Muscle of leg (tissue), 11 donors: ENCODE data around the gene AVPI1. TPM values are rescaled to one million over a fixed set of nuclear protein-coding genes. Genes with fewer than 3 reads are reported as not detected.

Experiments
- DNase-seq: peaks from one replicate; pipeline ENCODE4 v3.0.0; 2013
- H3K27ac ChIP-seq: one replicate; pipeline ENCODE4 v1.5.1; 2013; ENCODE audit warnings: mild to moderate bottlenecking, low read length, control low read depth
- H3K27me3 ChIP-seq: one replicate; pipeline ENCODE4 v1.6.1; 2013; ENCODE audit warnings: low read length; ENCODE audit not compliant: control insufficient read depth, insufficient read depth
- H3K36me3 ChIP-seq: one replicate; pipeline ENCODE4 v1.6.1; 2013; ENCODE audit warnings: low read length; ENCODE audit not compliant: control insufficient read depth, insufficient read depth
- H3K4me1 ChIP-seq: one replicate; pipeline ENCODE4 v1.6.1; 2013; ENCODE audit warnings: low read length; ENCODE audit not compliant: control insufficient read depth, insufficient read depth
- H3K4me3 ChIP-seq: one replicate; pipeline ENCODE4 v1.5.1; 2013; ENCODE audit warnings: low read length, control low read depth
- H3K9me3 ChIP-seq: replicated peaks from 2 replicates; pipeline ENCODE4 v1.6.1; 2013; ENCODE audit warnings: low read depth, low read length; ENCODE audit not compliant: control insufficient read depth
- WGBS: methylation state at CpG from one replicate; pipeline ENCODE4 v1.1.5; 2013; ENCODE audit warnings: missing lambda C conversion rate; ENCODE audit not compliant: insufficient coverage; 5-methylcytosine and 5-hydroxymethylcytosine counted together
- polyA plus RNA-seq, 8 donors: library from polyadenylated mRNA; unstranded; fragments of 120-200 nt; gene quantifications; one replicate each; pipeline versions ENCODE4 v1.2.1 to v1.2.3, GENCODE V29; 2013; ENCODE audit warnings: inconsistent platforms in 1 of 8, low replicate concordance in 1 of 8; ENCODE audit not compliant: insufficient read length in 8 of 8, insufficient read depth in 1 of 8
- total RNA-seq: library from RNA; stranded (reverse); fragments of 120-200 nt; gene quantifications from one replicate; pipeline ENCODE4 v1.2.4, GENCODE V29; 2013

AVPI1 gene
- total and polyA plus RNA-seq, 9 donors: 3.2 to 10.2 (median 6.0) TPM

DNA sequence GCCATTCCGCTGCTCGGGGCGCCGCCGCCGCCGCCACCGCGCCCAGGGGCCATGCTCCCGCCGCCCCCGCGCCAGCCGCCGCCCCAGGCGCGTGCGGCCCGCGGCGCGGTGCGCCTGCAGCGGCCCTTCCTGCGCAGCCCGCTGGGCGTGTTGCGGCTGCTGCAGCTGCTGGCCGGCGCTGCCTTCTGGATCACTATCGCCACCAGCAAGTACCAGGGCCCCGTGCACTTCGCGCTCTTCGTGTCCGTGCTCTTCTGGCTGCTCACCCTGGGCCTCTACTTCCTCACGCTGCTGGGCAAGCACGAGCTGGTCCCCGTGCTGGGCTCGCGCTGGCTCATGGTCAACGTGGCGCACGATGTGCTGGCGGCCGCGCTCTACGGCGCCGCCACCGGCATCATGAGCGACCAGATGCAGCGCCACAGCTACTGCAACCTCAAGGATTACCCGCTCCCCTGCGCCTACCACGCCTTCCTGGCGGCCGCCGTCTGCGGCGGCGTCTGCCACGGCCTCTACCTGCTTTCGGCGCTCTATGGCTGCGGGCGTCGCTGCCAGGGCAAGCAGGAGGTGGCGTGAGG is 26.9 kb upstream of the AVPI1 start:
- Histone ChIP-seq H3K27ac (peak overlapping the region; percentile 89), H3K4me1 (peaks cover 47% of the 10 kb centered on the region), H3K27me3 (no peaks in the 10 kb centered on the region), H3K9me3 (no peaks in the 10 kb centered on the region), H3K4me3 (peak overlapping the region; percentile 67), H3K36me3 (peaks cover 28% of the 10 kb centered on the region)
- under 1% methylated on average over 69 of the region's 69 CpGs for WGBS
- peak; percentile 84 for DNase-seq

DNA sequence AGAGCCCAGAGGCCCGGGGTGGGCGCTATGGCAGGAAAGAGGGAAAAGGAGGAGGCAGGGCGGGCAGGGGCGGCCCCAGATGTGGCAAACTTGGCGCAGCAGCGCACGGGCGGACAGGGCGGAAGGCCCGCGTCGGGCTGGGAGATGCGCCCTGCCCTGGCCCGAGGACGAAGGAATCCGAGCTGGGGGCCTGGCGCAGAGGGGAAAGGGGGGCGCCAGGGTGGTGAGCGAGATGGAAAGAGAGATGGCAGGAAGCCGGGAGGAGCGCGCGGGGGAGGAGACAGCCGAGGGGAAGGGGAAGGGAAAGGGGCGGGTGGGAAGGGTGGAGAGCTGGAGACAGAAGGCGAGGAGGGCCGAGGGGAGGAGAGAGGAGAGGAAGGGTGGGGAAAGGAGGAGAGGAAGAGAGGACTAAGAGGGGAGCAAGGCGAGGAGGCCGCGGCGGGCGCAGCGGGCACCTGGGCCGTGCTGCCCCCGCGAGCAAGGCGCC is 26.3 kb upstream of the AVPI1 start, which contains the start of gene MARVELD1:
Gene MARVELD1, plus strand, starts transcription at position 392 of the 487 bp plus-strand sequence. CDS start 147 bp downstream, outside the sequence.
- WGBS: under 1% methylated on average over 36 of the region's 37 CpGs
- peaks cover 23% of the 10 kb centered on the region for H3K36me3 ChIP-seq
- H3K9me3 ChIP-seq: no peaks in the 10 kb centered on the region
- DNase-seq: peak; percentile 96
- H3K4me3 ChIP-seq: peak within 1 kb of the TSS; percentile 67
- no peaks in the 10 kb centered on the region for H3K27me3 ChIP-seq
- peaks cover 43% of the 10 kb centered on the region for H3K4me1 ChIP-seq
- H3K27ac ChIP-seq: peak within 1 kb of the TSS; percentile 89

DNA sequence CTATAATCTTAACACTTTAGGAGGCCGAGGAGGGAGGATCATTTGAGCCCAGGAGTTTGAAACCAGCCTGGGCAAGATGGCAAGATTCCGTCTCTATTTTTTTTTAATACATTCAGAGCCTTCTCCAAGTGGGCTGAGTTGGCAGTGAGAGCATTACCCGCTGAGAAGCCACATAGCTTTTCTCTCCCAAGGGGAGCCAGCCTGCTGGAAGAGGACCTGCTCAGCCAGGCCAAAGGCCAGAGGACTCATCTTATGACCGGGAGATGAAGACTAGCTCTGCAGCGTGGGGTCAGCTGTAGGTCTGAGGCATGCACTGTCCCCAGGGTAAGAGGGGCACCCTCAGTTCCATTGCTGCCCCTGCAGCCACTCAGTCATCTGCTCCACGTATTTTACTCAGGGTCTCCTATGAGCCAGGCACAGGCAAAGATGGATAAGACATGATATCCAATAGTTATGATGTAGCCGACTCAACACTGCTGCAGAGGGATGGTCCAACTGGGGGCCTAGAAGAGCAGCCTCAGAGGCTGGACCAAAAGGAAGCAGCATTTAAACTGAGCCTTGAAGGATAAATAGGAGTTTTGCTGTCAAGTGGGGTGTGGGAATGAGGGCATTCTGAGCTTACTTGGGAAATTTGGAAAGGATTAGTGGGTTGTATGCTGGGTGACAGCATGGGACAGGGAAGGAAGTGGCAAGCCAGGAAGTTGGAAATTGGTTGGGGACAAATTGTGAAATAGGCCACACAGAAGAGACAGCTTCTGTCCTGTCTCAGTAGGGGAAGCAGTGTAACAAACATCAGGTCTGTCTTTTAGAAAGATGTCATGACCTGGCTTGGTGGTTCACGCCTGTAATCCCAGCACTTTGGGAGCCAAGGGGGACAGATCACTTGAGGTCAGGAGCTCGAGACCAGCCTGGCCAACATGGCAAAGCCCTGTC is 24.9 kb upstream of the AVPI1 start:
- Histone ChIP-seq H3K27me3 (no peaks in the 10 kb centered on the region), H3K4me1 (peaks cover 34% of the 10 kb centered on the region), H3K36me3 (peaks cover 9% of the 10 kb centered on the region), H3K4me3 (no peak overlapping the region), H3K9me3 (no peaks in the 10 kb centered on the region), H3K27ac (no peak overlapping the region)
- 65% methylated on average over 6 of the region's 9 CpGs for WGBS
- DNase-seq: no peak

DNA sequence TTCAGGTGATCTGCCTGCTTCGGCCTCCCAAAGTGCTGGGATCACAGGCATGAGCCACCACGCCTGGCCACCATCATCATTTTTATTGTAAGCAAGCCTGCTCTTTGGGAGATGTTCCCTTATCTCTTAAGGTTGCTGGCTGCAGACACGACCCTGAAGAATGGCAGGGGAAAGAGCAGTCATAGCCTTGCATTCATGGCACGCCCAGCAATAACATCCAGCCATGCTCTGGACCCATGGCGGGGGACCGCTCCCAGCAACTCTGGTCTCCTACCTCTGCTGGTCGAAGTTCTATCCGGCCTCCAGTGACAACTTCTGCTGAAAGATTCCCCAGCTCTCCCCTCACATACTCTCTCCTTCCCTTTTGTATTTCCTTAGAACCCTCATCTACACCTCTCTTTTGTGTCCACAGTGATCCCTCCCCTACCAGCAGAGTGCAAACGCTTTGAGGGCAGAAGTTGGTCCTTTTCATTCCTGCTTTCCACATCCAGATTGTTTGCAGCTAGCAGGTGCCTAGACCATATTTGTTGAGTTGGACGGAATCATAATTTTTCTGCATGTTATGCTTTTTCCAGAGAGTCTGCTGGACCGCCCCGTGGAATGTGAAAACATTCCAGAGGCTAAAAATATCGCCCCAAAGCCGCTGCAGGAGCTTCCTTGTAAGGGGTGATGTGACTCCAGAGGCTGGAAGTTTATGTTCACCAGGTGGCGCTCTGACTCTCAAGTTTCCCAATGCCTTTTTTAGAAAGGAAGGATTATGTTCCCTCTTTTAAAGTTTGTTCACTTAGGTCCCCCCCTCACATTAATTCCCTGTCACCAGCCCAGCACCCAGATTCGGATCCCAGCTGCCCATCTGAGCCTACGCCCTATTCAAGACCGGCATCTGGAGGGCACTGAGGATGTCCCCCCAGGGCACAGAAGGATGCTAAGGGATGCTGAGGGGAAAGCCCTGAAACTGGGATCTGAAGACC is 22.2 kb upstream of the AVPI1 start:
- WGBS: 43% methylated on average over 11 of the region's 18 CpGs

DNA sequence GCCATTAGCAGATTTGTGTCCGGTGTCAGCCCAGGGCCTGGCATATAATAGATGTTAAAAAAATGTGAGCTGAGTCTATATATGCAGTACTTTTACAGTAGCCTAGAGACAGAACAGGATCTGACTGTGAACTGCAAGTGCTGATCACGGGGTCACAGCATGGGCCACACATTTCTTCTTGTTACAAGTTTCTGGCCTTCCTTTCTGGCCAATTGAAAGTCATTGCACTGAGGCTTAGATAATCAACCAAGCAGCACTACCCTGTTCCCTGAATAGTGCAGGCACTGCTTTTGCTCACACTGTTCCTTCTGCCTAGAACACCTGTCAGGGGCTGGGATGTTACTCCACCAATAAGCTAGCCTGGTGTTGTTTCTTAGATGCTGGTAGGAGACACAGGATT is 21.1 kb upstream of the AVPI1 start:
- WGBS: 45% methylated on average over 2 of the region's 2 CpGs
- H3K27ac ChIP-seq: no peak overlapping the region
- H3K4me1 ChIP-seq: peaks cover 19% of the 10 kb centered on the region
- H3K4me3 ChIP-seq: no peak overlapping the region
- DNase-seq: peak; percentile 31
- H3K36me3 ChIP-seq: no peaks in the 10 kb centered on the region
- H3K9me3 ChIP-seq: no peaks in the 10 kb centered on the region
- H3K27me3 ChIP-seq: no peaks in the 10 kb centered on the region

More for the DNA sequence above, 22.2 kb upstream of the AVPI1 start:
- H3K4me3 ChIP-seq: no peak overlapping the region
- no peaks in the 10 kb centered on the region for H3K27me3 ChIP-seq
- H3K9me3 ChIP-seq: no peaks in the 10 kb centered on the region
- H3K4me1 ChIP-seq: peaks cover 21% of the 10 kb centered on the region
- H3K27ac ChIP-seq: peak overlapping the region; percentile 42
- no peaks in the 10 kb centered on the region for H3K36me3 ChIP-seq
- peak; percentile 96 for DNase-seq

DNA sequence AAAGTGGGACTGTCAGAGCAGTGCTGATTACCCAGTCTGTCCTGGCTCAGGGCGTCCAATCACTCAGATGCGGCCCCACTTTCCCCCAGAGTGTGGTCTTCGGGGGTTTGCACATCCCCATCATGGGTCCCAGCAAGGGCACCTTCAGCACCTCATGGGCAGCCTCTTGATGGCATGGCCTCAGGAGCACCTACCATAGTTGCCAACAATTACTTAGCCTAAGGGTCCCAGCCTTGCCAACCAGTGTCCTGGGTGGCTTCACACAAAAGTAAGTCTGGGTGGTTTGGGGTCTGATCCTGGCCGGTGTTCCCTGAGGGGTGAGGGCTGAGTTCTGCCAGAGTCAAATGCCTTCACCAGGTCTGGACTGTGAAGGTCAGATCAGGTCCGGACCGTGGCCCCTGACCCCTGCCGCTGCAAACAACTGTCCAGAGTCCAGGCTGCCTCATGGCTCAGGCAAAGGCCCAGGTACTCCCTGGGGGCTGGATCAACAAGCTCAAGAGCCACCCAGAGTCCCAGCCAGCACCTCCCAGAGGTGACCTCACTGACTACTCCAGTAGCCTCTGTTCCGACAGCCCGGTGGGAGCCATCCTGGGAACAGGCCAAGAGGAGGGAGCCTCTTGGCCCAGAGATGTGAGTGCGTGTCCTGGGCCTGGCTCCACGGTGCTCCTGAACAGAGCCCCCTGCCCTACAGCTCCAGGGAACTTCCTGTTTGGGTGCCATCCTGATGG is 20.3 kb upstream of the AVPI1 start:
- no peak for DNase-seq
- H3K36me3 ChIP-seq: no peaks in the 10 kb centered on the region
- peaks cover 14% of the 10 kb centered on the region for H3K4me1 ChIP-seq
- no peaks in the 10 kb centered on the region for H3K9me3 ChIP-seq
- H3K27ac ChIP-seq: no peak overlapping the region
- H3K4me3 ChIP-seq: no peak overlapping the region
- WGBS: 81% methylated on average over 8 of the region's 11 CpGs
- no peaks in the 10 kb centered on the region for H3K27me3 ChIP-seq

DNA sequence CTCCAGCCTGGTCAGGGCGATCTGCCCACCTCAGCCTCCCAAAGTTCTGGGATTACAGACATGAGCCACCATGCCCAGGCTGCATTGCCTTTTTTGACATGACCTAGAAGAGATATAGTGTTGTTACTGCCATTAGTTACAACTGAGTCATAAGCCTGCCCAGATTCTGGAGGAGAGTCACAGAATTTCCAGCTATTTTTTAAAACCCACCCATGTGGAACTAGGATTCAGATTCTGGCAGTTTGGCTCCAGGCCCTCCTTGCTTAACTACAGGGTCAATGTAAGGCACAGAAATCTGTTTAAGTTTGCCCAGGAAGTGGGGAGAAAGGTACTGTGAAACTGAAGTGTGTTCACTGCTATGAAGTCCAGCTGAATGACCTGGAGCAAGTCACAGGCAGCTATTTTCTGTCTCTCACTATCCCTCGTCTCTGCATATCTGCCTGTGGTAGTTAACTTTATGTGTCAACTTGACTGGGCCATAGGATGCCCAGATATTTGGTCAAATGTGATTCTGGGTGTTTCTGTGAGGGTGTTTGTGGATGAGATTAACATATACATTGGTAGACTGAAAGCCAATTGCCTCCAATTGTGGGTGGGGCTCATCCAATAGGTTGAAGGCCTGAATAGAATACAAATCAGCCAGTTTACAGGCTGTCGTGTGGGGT is 18.1 kb upstream of the AVPI1 start:
- no peaks in the 10 kb centered on the region for H3K27me3 ChIP-seq
- DNase-seq: no peak
- no peaks in the 10 kb centered on the region for H3K9me3 ChIP-seq
- no CpG with 5 or more reads among the region's 3 CpGs for WGBS
- no peak overlapping the region for H3K27ac ChIP-seq
- H3K36me3 ChIP-seq: no peaks in the 10 kb centered on the region
- H3K4me3 ChIP-seq: no peak overlapping the region
- H3K4me1 ChIP-seq: peaks cover 11% of the 10 kb centered on the region

DNA sequence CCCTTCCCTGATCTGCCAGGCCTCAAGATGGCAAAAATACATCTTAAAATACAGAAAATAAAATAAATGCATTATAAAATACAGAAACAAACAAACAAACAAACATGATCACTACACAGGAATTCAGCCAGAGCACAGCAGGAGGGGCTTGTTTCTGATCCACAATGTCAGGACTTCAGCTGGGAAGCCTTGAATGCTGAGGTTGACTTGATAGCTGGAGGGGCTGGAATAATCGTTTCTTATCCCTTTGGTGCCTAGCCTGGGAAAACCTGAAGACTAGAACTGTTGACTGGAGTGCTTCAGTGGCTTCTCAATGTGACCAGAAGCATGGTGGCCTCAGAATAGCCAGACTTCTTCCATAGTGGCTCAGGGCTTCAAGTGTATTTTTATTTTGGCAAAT is 17.3 kb upstream of the AVPI1 start:
- DNase-seq: no peak
- Histone ChIP-seq H3K9me3 (no peaks in the 10 kb centered on the region), H3K27me3 (no peaks in the 10 kb centered on the region), H3K27ac (no peak overlapping the region), H3K4me1 (peaks cover 5% of the 10 kb centered on the region), H3K4me3 (no peak overlapping the region), H3K36me3 (no peaks in the 10 kb centered on the region)
- WGBS: 67% methylated on average over 1 of the region's 1 CpG
